ENCODE results near the gene PGM1. TPM values are rescaled to one million over a fixed set of nuclear protein-coding genes. Genes with fewer than 3 reads are reported as not detected.

The PGM1 gene
- total RNA-seq, 1 experiment from 2014 or later = 77.2 TPM

DNA sequence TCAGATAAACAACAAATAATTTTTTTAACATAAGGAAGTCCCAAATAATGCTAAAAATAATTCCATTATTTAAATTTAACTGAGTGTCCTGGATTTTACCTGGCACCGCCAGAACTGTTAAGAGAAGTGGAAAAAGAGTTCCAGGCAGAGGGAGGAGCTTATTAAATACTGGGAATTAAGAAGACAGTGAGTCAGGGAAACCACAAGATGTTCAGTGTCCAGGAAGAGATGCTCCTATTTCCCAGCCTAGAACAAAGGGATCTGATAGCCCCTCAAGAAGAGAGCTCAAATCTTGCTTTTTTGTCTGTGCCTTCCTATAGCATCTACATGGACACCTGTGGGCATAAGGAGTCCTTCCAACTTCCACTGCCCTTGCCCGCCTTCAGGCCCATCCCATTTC lies 85.9 kb downstream of the PGM1 start:
- ChIA-PET POLR2A (no interaction called here), CTCF (no interaction called here)
- H3K27ac ChIP-seq (ENCODE audit: low read length) = no peak overlapping the region
- H3K9me3 ChIP-seq (ENCODE audit: control insufficient read depth, insufficient read depth, low read depth, low read length) = peaks cover 11% of the 10 kb centered on the region; the same call in 1 of the 2 replicates
- H3K4me3 ChIP-seq (ENCODE audit: low read depth in 2 of 2, low read length in 2 of 2) = no peak overlapping the region
- no peak for TF ChIP-seq SIN3A (IDR thresholded peaks at IDR 0.05; ENCODE audit: borderline replicate concordance, insufficient read depth, low read depth, low read length)
- TF ChIP-seq POLR2AphosphoS5 (IDR thresholded peaks at IDR 0.05; ENCODE audit: low read depth, low read length) = no peak
- TF ChIP-seq, protein P1, sequence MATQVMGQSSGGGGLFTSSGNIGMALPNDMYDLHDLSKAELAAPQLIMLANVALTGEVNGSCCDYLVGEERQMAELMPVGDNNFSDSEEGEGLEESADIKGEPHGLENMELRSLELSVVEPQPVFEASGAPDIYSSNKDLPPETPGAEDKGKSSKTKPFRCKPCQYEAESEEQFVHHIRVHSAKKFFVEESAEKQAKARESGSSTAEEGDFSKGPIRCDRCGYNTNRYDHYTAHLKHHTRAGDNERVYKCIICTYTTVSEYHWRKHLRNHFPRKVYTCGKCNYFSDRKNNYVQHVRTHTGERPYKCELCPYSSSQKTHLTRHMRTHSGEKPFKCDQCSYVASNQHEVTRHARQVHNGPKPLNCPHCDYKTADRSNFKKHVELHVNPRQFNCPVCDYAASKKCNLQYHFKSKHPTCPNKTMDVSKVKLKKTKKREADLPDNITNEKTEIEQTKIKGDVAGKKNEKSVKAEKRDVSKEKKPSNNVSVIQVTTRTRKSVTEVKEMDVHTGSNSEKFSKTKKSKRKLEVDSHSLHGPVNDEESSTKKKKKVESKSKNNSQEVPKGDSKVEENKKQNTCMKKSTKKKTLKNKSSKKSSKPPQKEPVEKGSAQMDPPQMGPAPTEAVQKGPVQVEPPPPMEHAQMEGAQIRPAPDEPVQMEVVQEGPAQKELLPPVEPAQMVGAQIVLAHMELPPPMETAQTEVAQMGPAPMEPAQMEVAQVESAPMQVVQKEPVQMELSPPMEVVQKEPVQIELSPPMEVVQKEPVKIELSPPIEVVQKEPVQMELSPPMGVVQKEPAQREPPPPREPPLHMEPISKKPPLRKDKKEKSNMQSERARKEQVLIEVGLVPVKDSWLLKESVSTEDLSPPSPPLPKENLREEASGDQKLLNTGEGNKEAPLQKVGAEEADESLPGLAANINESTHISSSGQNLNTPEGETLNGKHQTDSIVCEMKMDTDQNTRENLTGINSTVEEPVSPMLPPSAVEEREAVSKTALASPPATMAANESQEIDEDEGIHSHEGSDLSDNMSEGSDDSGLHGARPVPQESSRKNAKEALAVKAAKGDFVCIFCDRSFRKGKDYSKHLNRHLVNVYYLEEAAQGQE (IDR thresholded peaks at IDR 0.05; ENCODE audit: insufficient read depth in 1 of 2, low read depth in 2 of 2, low read length in 1 of 2) = no peak
- TF ChIP-seq, protein P2, sequence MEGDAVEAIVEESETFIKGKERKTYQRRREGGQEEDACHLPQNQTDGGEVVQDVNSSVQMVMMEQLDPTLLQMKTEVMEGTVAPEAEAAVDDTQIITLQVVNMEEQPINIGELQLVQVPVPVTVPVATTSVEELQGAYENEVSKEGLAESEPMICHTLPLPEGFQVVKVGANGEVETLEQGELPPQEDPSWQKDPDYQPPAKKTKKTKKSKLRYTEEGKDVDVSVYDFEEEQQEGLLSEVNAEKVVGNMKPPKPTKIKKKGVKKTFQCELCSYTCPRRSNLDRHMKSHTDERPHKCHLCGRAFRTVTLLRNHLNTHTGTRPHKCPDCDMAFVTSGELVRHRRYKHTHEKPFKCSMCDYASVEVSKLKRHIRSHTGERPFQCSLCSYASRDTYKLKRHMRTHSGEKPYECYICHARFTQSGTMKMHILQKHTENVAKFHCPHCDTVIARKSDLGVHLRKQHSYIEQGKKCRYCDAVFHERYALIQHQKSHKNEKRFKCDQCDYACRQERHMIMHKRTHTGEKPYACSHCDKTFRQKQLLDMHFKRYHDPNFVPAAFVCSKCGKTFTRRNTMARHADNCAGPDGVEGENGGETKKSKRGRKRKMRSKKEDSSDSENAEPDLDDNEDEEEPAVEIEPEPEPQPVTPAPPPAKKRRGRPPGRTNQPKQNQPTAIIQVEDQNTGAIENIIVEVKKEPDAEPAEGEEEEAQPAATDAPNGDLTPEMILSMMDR (IDR thresholded peaks at IDR 0.05) = no peak
- no peak for TF ChIP-seq TCF7L2 (IDR thresholded peaks at IDR 0.05; ENCODE audit: low read depth, low read length)
- H3K36me3 ChIP-seq (ENCODE audit: control insufficient read depth, insufficient read depth, low read length) = no peaks in the 10 kb centered on the region
- no TSS peak for BruUV-seq (replicated peaks)
- H3K4me1 ChIP-seq (ENCODE audit: control insufficient read depth, insufficient read depth, low read length) = 0 out of 2 replicates have a peak, but pooled peaks cover 5% of the 10 kb centered on the region
- intact Hi-C loops (cut with micrococcal nuclease; ENCODE audit: unreplicated experiment) (no loop called here), in situ Hi-C loops (cut with HindIII; ENCODE audit: low pct_unique_long_range_greater_than_20kb, low sequenced_read_pairs) (loop anchor here (25.0 kb wide), 1 partner anchor 558 kb away; no protein-coding TSS in a partner anchor)
- H3K27me3 ChIP-seq (ENCODE audit: control insufficient read depth, insufficient read depth, low read length) = no peaks in the 10 kb centered on the region
- ATAC-seq = no peak
- no peak for DNase-seq (ENCODE audit: low read depth, low spot score)

DNA sequence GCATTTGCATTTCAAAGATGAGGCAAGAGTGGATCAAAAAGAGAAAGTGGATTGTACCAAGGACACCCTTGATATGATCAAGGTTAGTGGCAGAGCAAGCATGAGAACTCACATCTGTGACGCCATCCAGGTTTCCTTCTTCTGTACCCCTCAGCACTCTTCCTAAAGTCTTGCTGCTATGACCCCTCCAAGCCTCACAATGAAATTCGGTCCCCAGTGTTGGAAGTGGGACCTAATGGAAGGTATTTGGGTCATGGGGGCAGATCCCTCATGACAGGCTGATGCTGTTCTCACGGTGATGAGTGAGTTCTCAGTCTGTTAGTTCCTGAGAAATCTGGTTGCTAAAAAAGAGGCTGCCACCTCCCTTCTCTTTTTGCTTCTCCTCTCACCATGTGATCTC lies 86.4 kb downstream of the PGM1 start:
- TF ChIP-seq, protein P2 (IDR thresholded peaks at IDR 0.05) = no peak
- no peak for TF ChIP-seq SIN3A (IDR thresholded peaks at IDR 0.05; ENCODE audit: borderline replicate concordance, insufficient read depth, low read depth, low read length)
- TF ChIP-seq, protein P1 (IDR thresholded peaks at IDR 0.05; ENCODE audit: insufficient read depth in 1 of 2, low read depth in 2 of 2, low read length in 1 of 2) = no peak
- no peak for TF ChIP-seq TCF7L2 (IDR thresholded peaks at IDR 0.05; ENCODE audit: low read depth, low read length)
- no peak for TF ChIP-seq POLR2AphosphoS5 (IDR thresholded peaks at IDR 0.05; ENCODE audit: low read depth, low read length)
- in situ Hi-C loops (cut with HindIII; ENCODE audit: low pct_unique_long_range_greater_than_20kb, low sequenced_read_pairs) = loop anchor here (25.0 kb wide), 1 partner anchor 558 kb away; no protein-coding TSS in a partner anchor
- Histone ChIP-seq H3K4me3 (ENCODE audit: low read depth in 2 of 2, low read length in 2 of 2) (no peak overlapping the region), H3K9me3 (ENCODE audit: control insufficient read depth, insufficient read depth, low read depth, low read length) (peaks cover 11% of the 10 kb centered on the region; the same call in 1 of the 2 replicates), H3K36me3 (ENCODE audit: control insufficient read depth, insufficient read depth, low read length) (no peaks in the 10 kb centered on the region), H3K4me1 (ENCODE audit: control insufficient read depth, insufficient read depth, low read length) (0 out of 2 replicates have a peak, but pooled peaks cover 5% of the 10 kb centered on the region), H3K27me3 (ENCODE audit: control insufficient read depth, insufficient read depth, low read length) (no peaks in the 10 kb centered on the region), H3K27ac (ENCODE audit: low read length) (no peak overlapping the region)
- ChIA-PET CTCF (no interaction called here), POLR2A (no interaction called here)
- BruUV-seq (replicated peaks) = no TSS peak
- intact Hi-C loops (cut with micrococcal nuclease; ENCODE audit: unreplicated experiment) = no loop called here
- DNase-seq (ENCODE audit: low read depth, low spot score) (no peak), ATAC-seq (no peak)

Measured in Panc1 (cell line).